Measurements from ENCODE around the gene PROX2. TPM values are rescaled to one million over a fixed set of nuclear protein-coding genes. Genes with fewer than 3 reads are reported as not detected.
A peak's percentile ranks its signal among the peaks of the same experiment; 100 is the strongest.

The PROX2 gene
- total and polyA plus RNA-seq, 9 of the 15 experiments (the other 6 are each of a cell fraction or from before 2014, with no cell fraction given), result not detected

GRCh38 chr14:74846968-74847665, 28.8 kb downstream of the PROX2 start (continued):
- no peak for TF ChIP-seq TFAM (CRISPR knock-in tag; conservative IDR thresholded peaks at IDR 0.05)
- no peak for TF ChIP-seq ZNF639 (CRISPR knock-in tag; conservative IDR thresholded peaks at IDR 0.05 in 1 of 2, IDR thresholded peaks at IDR 0.05 in 1 of 2)
- no peak for TF ChIP-seq BCL6 (CRISPR knock-in tag; IDR thresholded peaks at IDR 0.05)
- peak; percentile 64; the same call in 1 of the 2 replicates for TF ChIP-seq SMARCE1 (IDR thresholded peaks at IDR 0.05)
- no peak for TF ChIP-seq FUS (optimal IDR thresholded peaks at IDR 0.05; ENCODE audit: low read depth, low read length)
- TF ChIP-seq DPF2 (IDR thresholded peaks at IDR 0.05), result peak; percentile 75
- TF ChIP-seq DDX20 (tag; IDR thresholded peaks at IDR 0.05; ENCODE audit: low read depth), result no peak
- TF ChIP-seq CUX1 (CRISPR knock-in tag; IDR thresholded peaks at IDR 0.05), result no peak
- TF ChIP-seq PTTG1 (tag; IDR thresholded peaks at IDR 0.05; ENCODE audit: low read depth), result no peak
- TF ChIP-seq SAFB2 (IDR thresholded peaks at IDR 0.05; ENCODE audit: borderline replicate concordance, low read depth, low read length, severe bottlenecking), result no peak
- TF ChIP-seq TCF7L2 (IDR thresholded peaks at IDR 0.05; ENCODE audit: low read depth, low read length), result no peak
- no peak for TF ChIP-seq CREBBP (IDR thresholded peaks at IDR 0.05; ENCODE audit: low read depth, low read length)
- TF ChIP-seq E2F5 (CRISPR knock-in tag; IDR thresholded peaks at IDR 0.05), result no peak
- no peak for TF ChIP-seq ZNF609 (CRISPR knock-in tag; IDR thresholded peaks at IDR 0.05; ENCODE audit: borderline replicate concordance)
